Activated CD8-positive, alpha-beta memory T cell treated with anti-CD3 and anti-CD28 coated beads, Interleukin-2, amount 10 ng/mL, durations not matched to agents 7 days and 5 days (primary cell): ENCODE data around the gene DIO3. TPM values are rescaled to one million over a fixed set of nuclear protein-coding genes. Genes with fewer than 3 reads are reported as not detected.

Source experiments
- ATAC-seq: fragments of 150-1000 bp; cut with Tn5 transposase; one replicate; pipeline ENCODE4 v1.10.0; 2021; ENCODE audit warnings: moderate library complexity
- CTCF ChIA-PET: fragments of 350-600 bp; sonication (Branson Sonifier 250); formaldehyde crosslinking; loops from one replicate; lab custom pipeline; 2021; ENCODE audit warnings: antibody characterized with exemption; lab: Charles Lee
- DNase-seq: peaks from one replicate; pipeline ENCODE4 v3.0.0-alpha.2; 2020
- H3K27ac Mint-ChIP-seq: one replicate; pipeline ENCODE4 v1.8.0; 2021; ENCODE audit warnings: mild to moderate bottlenecking, mixed read lengths
- H3K27me3 Mint-ChIP-seq: one replicate; pipeline ENCODE4 v1.8.0; 2021; ENCODE audit warnings: mixed read lengths
- H3K36me3 Mint-ChIP-seq: one replicate; pipeline ENCODE4 v1.8.0; 2021; ENCODE audit warnings: mild to moderate bottlenecking, mixed read lengths
- H3K4me1 Mint-ChIP-seq: one replicate; pipeline ENCODE4 v1.8.0; 2021; ENCODE audit warnings: mixed read lengths
- H3K4me3 Mint-ChIP-seq: one replicate; pipeline ENCODE4 v1.8.0; 2021; ENCODE audit warnings: mild to moderate bottlenecking, moderate library complexity, mixed read lengths
- H3K9me3 Mint-ChIP-seq: one replicate; pipeline ENCODE4 v1.8.0; 2022; ENCODE audit warnings: low read depth, mixed read lengths
- total RNA-seq, 2 experiments: library from RNA; stranded (reverse); gene quantifications; one replicate each; pipeline ENCODE4 v1.2.3, GENCODE V29; 2021

The DIO3 gene
- total RNA-seq: not detected

- peak within 1 kb of the TSS; percentile 49 for H3K27ac Mint-ChIP-seq
- CTCF ChIA-PET: no interaction called here
- DNase-seq (no peak), ATAC-seq (no peak)
- H3K4me3 Mint-ChIP-seq: no peak within 1 kb of the TSS
- H3K9me3 Mint-ChIP-seq: no peaks in the 10 kb centered on the region
- peaks cover 10% of the 10 kb centered on the region for H3K36me3 Mint-ChIP-seq
- peaks cover 2% of the 10 kb centered on the region for H3K4me1 Mint-ChIP-seq
- H3K27me3 Mint-ChIP-seq: peaks cover 65% of the 10 kb centered on the region
Observed at GRCh38 chr14:101561145-101561896, at the start of gene DIO3. DIO3 (plus strand) TSS chr14:101561495.

- Mint-ChIP-seq H3K27me3 (no peaks in the 10 kb centered on the region), H3K27ac (no peak overlapping the region), H3K36me3 (no peaks in the 10 kb centered on the region), H3K9me3 (no peaks in the 10 kb centered on the region), H3K4me3 (no peak overlapping the region), H3K4me1 (no peaks in the 10 kb centered on the region)
- CTCF ChIA-PET: no interaction called here
- no peak for DNase-seq
- no peak for ATAC-seq
Observed at GRCh38 chr14:101511620-101512375, 49.5 kb upstream of the DIO3 start.

GRCh38 chr14:101512376-101512695 is 49.0 kb upstream of the DIO3 start:
- Mint-ChIP-seq H3K4me1 (no peaks in the 10 kb centered on the region), H3K36me3 (no peaks in the 10 kb centered on the region), H3K27me3 (no peaks in the 10 kb centered on the region), H3K27ac (no peak overlapping the region), H3K4me3 (no peak overlapping the region), H3K9me3 (no peaks in the 10 kb centered on the region)
- DNase-seq (no peak), ATAC-seq (no peak)
- CTCF ChIA-PET: no interaction called here

GRCh38 chr14:101514136-101514535 is 47.2 kb upstream of the DIO3 start:
- ATAC-seq (no peak), DNase-seq (no peak)
- CTCF ChIA-PET: no interaction called here
- H3K4me1 Mint-ChIP-seq: no peaks in the 10 kb centered on the region
- H3K36me3 Mint-ChIP-seq: no peaks in the 10 kb centered on the region
- H3K4me3 Mint-ChIP-seq: no peak overlapping the region
- no peak overlapping the region for H3K27ac Mint-ChIP-seq
- no peaks in the 10 kb centered on the region for H3K27me3 Mint-ChIP-seq
- no peaks in the 10 kb centered on the region for H3K9me3 Mint-ChIP-seq

GRCh38 chr14:101516401-101516800 is 44.9 kb upstream of the DIO3 start:
- Mint-ChIP-seq H3K4me3 (no peak overlapping the region), H3K9me3 (no peaks in the 10 kb centered on the region), H3K4me1 (no peaks in the 10 kb centered on the region), H3K36me3 (no peaks in the 10 kb centered on the region), H3K27ac (no peak overlapping the region), H3K27me3 (no peaks in the 10 kb centered on the region)
- CTCF ChIA-PET: no interaction called here
- DNase-seq (no peak), ATAC-seq (no peak)

GRCh38 chr14:101518611-101519473 is 42.5 kb upstream of the DIO3 start:
- H3K4me1 Mint-ChIP-seq: no peaks in the 10 kb centered on the region
- no peak overlapping the region for H3K27ac Mint-ChIP-seq
- no peak for DNase-seq
- H3K4me3 Mint-ChIP-seq: no peak overlapping the region
- no peak for ATAC-seq
- no peaks in the 10 kb centered on the region for H3K9me3 Mint-ChIP-seq
- CTCF ChIA-PET: no interaction called here
- no peaks in the 10 kb centered on the region for H3K27me3 Mint-ChIP-seq
- no peaks in the 10 kb centered on the region for H3K36me3 Mint-ChIP-seq

- Mint-ChIP-seq H3K4me1 (no peaks in the 10 kb centered on the region), H3K27me3 (no peaks in the 10 kb centered on the region), H3K36me3 (no peaks in the 10 kb centered on the region), H3K9me3 (no peaks in the 10 kb centered on the region), H3K27ac (no peak overlapping the region), H3K4me3 (no peak overlapping the region)
- CTCF ChIA-PET: no interaction called here
- ATAC-seq (peak; percentile 23), DNase-seq (no peak)
Observed at GRCh38 chr14:101520621-101521472, 40.4 kb upstream of the DIO3 start.

- H3K4me3 Mint-ChIP-seq: no peak overlapping the region
- no peaks in the 10 kb centered on the region for H3K36me3 Mint-ChIP-seq
- DNase-seq (no peak), ATAC-seq (no peak)
- H3K4me1 Mint-ChIP-seq: no peaks in the 10 kb centered on the region
- H3K9me3 Mint-ChIP-seq: no peaks in the 10 kb centered on the region
- H3K27me3 Mint-ChIP-seq: no peaks in the 10 kb centered on the region
- no peak overlapping the region for H3K27ac Mint-ChIP-seq
- CTCF ChIA-PET: no interaction called here
Observed at GRCh38 chr14:101521473-101521915, 39.8 kb upstream of the DIO3 start.

- H3K27ac Mint-ChIP-seq: no peak overlapping the region
- CTCF ChIA-PET: no interaction called here
- DNase-seq (no peak), ATAC-seq (no peak)
- H3K9me3 Mint-ChIP-seq: no peaks in the 10 kb centered on the region
- H3K27me3 Mint-ChIP-seq: no peaks in the 10 kb centered on the region
- H3K36me3 Mint-ChIP-seq: no peaks in the 10 kb centered on the region
- no peak overlapping the region for H3K4me3 Mint-ChIP-seq
- no peaks in the 10 kb centered on the region for H3K4me1 Mint-ChIP-seq
Observed at GRCh38 chr14:101521978-101522377, 39.3 kb upstream of the DIO3 start.

- Mint-ChIP-seq H3K9me3 (no peaks in the 10 kb centered on the region), H3K36me3 (no peaks in the 10 kb centered on the region), H3K4me1 (no peaks in the 10 kb centered on the region), H3K4me3 (no peak overlapping the region), H3K27ac (no peak overlapping the region), H3K27me3 (no peaks in the 10 kb centered on the region)
- CTCF ChIA-PET: no interaction called here
- ATAC-seq: no peak
- no peak for DNase-seq
Observed at GRCh38 chr14:101525640-101526527, 35.4 kb upstream of the DIO3 start.

- no peak overlapping the region for H3K4me3 Mint-ChIP-seq
- no peaks in the 10 kb centered on the region for H3K9me3 Mint-ChIP-seq
- H3K4me1 Mint-ChIP-seq: no peaks in the 10 kb centered on the region
- H3K27ac Mint-ChIP-seq: no peak overlapping the region
- CTCF ChIA-PET: no interaction called here
- no peaks in the 10 kb centered on the region for H3K36me3 Mint-ChIP-seq
- ATAC-seq: no peak
- H3K27me3 Mint-ChIP-seq: no peaks in the 10 kb centered on the region
- DNase-seq: no peak
Observed at GRCh38 chr14:101527987-101528386, 33.3 kb upstream of the DIO3 start.

- no peak overlapping the region for H3K4me3 Mint-ChIP-seq
- H3K4me1 Mint-ChIP-seq: no peaks in the 10 kb centered on the region
- no peak for ATAC-seq
- H3K27ac Mint-ChIP-seq: no peak overlapping the region
- H3K9me3 Mint-ChIP-seq: no peaks in the 10 kb centered on the region
- no peaks in the 10 kb centered on the region for H3K27me3 Mint-ChIP-seq
- CTCF ChIA-PET: no interaction called here
- no peak for DNase-seq
- no peaks in the 10 kb centered on the region for H3K36me3 Mint-ChIP-seq
Observed at GRCh38 chr14:101529079-101529478, 32.2 kb upstream of the DIO3 start.
